Ovary (tissue), 3 donors: ENCODE data around the gene TTLL10.

Experiments used
- EP300 ChIP-seq: sonication (generic); formaldehyde crosslinking; IDR thresholded peaks from one replicate; pipeline ENCODE4 v1.6.1; 2017; ENCODE audit warnings: antibody characterized with exemption
- POLR2A ChIP-seq: fragments of 450-650 bp; IDR thresholded peaks from one replicate; pipeline ENCODE4 v1.6.1; 2017; ENCODE audit warnings: antibody characterized with exemption, mild to moderate bottlenecking, moderate library complexity
- TF ChIP-seq, protein P1 (sequence below), 3 donors: fragments of 450-650 bp in 2 of 3; fragments of 200-600 bp in 1 of 3; IDR thresholded peaks; one replicate each; pipeline versions ENCODE4 v1.5.1 to v1.8.0; 2016 to 2022; ENCODE audit warnings: antibody characterized with exemption in 3 of 3, mild to moderate bottlenecking in 1 of 3
- donor health status: DM: no; HTN: no; CAD: no.

GRCh38 chr1:1165900-1166421 is 7.7 kb upstream of the TTLL10 start:
- TF ChIP-seq POLR2A (no peak), EP300 (no peak)
- TF ChIP-seq, protein P1, sequence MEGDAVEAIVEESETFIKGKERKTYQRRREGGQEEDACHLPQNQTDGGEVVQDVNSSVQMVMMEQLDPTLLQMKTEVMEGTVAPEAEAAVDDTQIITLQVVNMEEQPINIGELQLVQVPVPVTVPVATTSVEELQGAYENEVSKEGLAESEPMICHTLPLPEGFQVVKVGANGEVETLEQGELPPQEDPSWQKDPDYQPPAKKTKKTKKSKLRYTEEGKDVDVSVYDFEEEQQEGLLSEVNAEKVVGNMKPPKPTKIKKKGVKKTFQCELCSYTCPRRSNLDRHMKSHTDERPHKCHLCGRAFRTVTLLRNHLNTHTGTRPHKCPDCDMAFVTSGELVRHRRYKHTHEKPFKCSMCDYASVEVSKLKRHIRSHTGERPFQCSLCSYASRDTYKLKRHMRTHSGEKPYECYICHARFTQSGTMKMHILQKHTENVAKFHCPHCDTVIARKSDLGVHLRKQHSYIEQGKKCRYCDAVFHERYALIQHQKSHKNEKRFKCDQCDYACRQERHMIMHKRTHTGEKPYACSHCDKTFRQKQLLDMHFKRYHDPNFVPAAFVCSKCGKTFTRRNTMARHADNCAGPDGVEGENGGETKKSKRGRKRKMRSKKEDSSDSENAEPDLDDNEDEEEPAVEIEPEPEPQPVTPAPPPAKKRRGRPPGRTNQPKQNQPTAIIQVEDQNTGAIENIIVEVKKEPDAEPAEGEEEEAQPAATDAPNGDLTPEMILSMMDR (IDR thresholded peaks at IDR 0.05): no peak
